Heart left ventricle (tissue), 16 donors: ENCODE results near the gene PLAGL2. TPM values are rescaled to one million over a fixed set of nuclear protein-coding genes. Genes with fewer than 3 reads are reported as not detected.

Experiments
- ATAC-seq, 4 donors: fragments of 200-7000 bp; cut with Tn5 transposase; one replicate each; pipeline ENCODE4 v1.9.1; 2020 to 2022; ENCODE audit warnings: moderate library complexity in 4 of 4, mild to moderate bottlenecking in 3 of 4, moderate number of reproducible peaks in 1 of 4
- DNase-seq, 5 donors: peaks; one replicate each; pipeline ENCODE4 v3.0.0-alpha.2; 2020
- H3K27ac ChIP-seq, 12 donors: fragments of 200-600 bp; sonication (generic) in 4 of 12; one replicate each; pipeline versions ENCODE4 v1.5.0 to v1.8.0; 2016 to 2022; ENCODE audit warnings: mild to moderate bottlenecking in 2 of 12
- H3K27me3 ChIP-seq, 9 donors: fragments of 200-600 bp; sonication (generic) in 2 of 9; one replicate each; pipeline versions ENCODE4 v1.5.1 to v1.8.0; 2016 to 2022; ENCODE audit warnings: mild to moderate bottlenecking in 3 of 9
- H3K36me3 ChIP-seq, 9 donors: fragments of 200-600 bp; sonication (generic) in 2 of 9; one replicate each; pipeline versions ENCODE4 v1.5.0 to v1.8.0; 2018 to 2022; ENCODE audit warnings: mild to moderate bottlenecking in 2 of 9
- H3K4me1 ChIP-seq, 12 donors: fragments of 200-600 bp; sonication (generic) in 4 of 12; one replicate each; pipeline versions ENCODE4 v1.5.0 to v1.8.0; 2016 to 2022; ENCODE audit warnings: mild to moderate bottlenecking in 3 of 12
- H3K4me3 ChIP-seq, 12 donors: fragments of 200-600 bp; sonication (generic) in 4 of 12; one replicate each; pipeline versions ENCODE4 v1.5.0 to v1.8.0; 2017 to 2022; ENCODE audit warnings: mild to moderate bottlenecking in 9 of 12, moderate library complexity in 4 of 12
- H3K9me3 ChIP-seq, 12 donors: fragments of 200-600 bp; sonication (generic) in 4 of 12; one replicate each; pipeline versions ENCODE4 v1.5.0 to v1.8.0; 2016 to 2022; ENCODE audit warnings: mild to moderate bottlenecking in 1 of 12
- CTCF ChIP-seq, 12 donors: fragments of 200-600 bp; sonication (generic) in 4 of 12; IDR thresholded peaks; one replicate each; pipeline versions ENCODE4 v1.5.0 to v1.8.0; 2018 to 2022; ENCODE audit warnings: antibody characterized with exemption in 12 of 12, mild to moderate bottlenecking in 5 of 12
- POLR2A ChIP-seq, 2 donors: fragments of 450-650 bp; IDR thresholded peaks; one replicate each; pipeline ENCODE4 v1.6.1; 2017; ENCODE audit warnings: antibody characterized with exemption in 2 of 2, mild to moderate bottlenecking in 2 of 2, moderate library complexity in 2 of 2
- WGBS, 4 donors: extraction: QIAGEN DNeasy Blood & Tissue Kit in 2 of 4; methylation state at CpG; one replicate each; pipeline versions ENCODE4 v1.1.5 to v1.1.7; 2013 to 2018; 5-methylcytosine and 5-hydroxymethylcytosine counted together
- intact Hi-C, 10 donors: fragments of 100-400 bp; cut with DNase I; formaldehyde crosslinking; loops; one replicate each; pipeline versions ENCODE4 v1.11.1 to v1.14.2; 2022
- polyA plus RNA-seq, 2 donors: library from polyadenylated mRNA; stranded (reverse); fragments of 200-250 nt; gene quantifications; one replicate each; pipeline ENCODE4 v1.2.3, GENCODE V29; 2013
- total RNA-seq, 9 donors: library from RNA; depleted of rRNA in 2 of 9; stranded (reverse); fragments of >200 nt in 2 of 9; fragmentation: NEBNext Ultra II Directional in 3 of 9; extraction: Animal tissue kit (Norgen Biotek cat#: 25700) in 3 of 9; gene quantifications; one replicate each; pipeline versions ENCODE4 v1.1.0 to v1.2.4, GENCODE V29; 2016 to 2023
- donor health status: ischemic (EF 13 %, LVEDD 7.1; RV severe dilation, severe dysfunction).
- donor health status: healthy with polysubstance abuse.
- donor health status: DM: no; HTN: yes; CAD: no.
- donor health status: DM: no; HTN: no; CAD: no.
- donor health status: ischemic (EF 25% LVEDD 6.9; RV normal size, moderate dysfunction).
- donor health status: ischemic (EF 25% LVEDD 5.7; RV mildly dilated, moderate dysfunction).
- donor health status: healthy.
- donor health status: DM: yes; HTN: yes; CAD: no.
- donor health status: ischemic (EF 35%, LVEDD 5.7; RV mildly dilated, moderate dysfunction).
- donor health status: nonischemic (EF 11% LVEDD 7.7; RV severe dilation, severe dysfunction).
- donor health status: DM: yes; HTN: yes; CAD: no.
- donor health status: PGD.
- donor health status: ischemic (EF 29% LVEDD 5.4; RV normal size, mild dysfunction).
- donor health status: nonischemic (EF 23%, LVEDD 6.1; RV moderate dilation, normal function).

PLAGL2 gene
- total and polyA plus RNA-seq, 11 donors, result 4.0 to 9.9 (median 6.3) TPM

DNA sequence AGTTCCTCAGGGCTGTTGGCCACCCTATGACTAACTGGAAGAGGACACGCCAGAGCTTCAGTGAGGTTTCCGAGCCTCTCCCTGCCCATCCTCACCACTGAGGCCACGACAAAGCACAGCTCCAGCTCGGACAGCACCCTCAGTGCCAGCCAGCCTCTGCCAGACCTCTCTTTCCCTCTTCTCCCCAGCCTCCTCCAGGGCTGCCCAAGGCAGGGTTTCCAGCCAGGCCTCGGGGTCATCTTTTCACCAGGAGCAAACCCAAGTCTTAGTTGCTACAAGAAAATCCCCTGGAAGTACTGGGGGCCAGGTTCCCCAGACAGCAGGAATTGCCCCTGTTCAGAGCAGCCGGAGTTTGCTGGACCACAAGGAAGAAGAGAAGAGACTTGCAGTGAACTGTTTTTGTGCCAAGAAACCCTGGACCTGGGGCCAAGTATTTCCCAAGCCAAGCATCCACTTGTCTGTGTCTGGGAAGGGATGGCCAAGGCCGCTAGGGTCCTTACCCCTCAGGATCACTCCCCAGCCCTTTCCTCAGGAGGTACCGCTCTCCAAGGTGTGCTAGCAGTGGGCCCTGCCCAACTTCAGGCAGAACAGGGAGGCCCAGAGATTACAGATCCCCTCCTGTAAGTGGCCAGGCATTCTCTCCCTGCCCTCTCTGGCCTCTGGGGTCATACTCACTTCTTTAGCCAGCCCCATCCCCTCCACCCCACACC is 41.6 kb downstream of the PLAGL2 start:
- Histone ChIP-seq H3K9me3 (no peaks in the 10 kb centered on the region), H3K4me3 (no peak overlapping the region), H3K27ac (peak overlapping the region in 3 of 12 donors; percentile 3 to 24 (median 15)), H3K4me1 (peaks cover 0 to 13% (median 2%) of the 10 kb centered on the region in 12 donors), H3K36me3 (peaks cover 0 to 66% (median 58%) of the 10 kb centered on the region in 9 donors), H3K27me3 (no peaks in the 10 kb centered on the region)
- WGBS, 4 donors, result 78 to 85% (median 81%) methylated on average over 7 to 8 of the region's 8 CpGs
- no peak for TF ChIP-seq POLR2A (IDR thresholded peaks at IDR 0.05)
- DNase-seq, result no peak
- peak in 3 of 4 donors; percentile 9 to 22 (median 19) for ATAC-seq
- intact Hi-C loops, result no loop called here

DNA sequence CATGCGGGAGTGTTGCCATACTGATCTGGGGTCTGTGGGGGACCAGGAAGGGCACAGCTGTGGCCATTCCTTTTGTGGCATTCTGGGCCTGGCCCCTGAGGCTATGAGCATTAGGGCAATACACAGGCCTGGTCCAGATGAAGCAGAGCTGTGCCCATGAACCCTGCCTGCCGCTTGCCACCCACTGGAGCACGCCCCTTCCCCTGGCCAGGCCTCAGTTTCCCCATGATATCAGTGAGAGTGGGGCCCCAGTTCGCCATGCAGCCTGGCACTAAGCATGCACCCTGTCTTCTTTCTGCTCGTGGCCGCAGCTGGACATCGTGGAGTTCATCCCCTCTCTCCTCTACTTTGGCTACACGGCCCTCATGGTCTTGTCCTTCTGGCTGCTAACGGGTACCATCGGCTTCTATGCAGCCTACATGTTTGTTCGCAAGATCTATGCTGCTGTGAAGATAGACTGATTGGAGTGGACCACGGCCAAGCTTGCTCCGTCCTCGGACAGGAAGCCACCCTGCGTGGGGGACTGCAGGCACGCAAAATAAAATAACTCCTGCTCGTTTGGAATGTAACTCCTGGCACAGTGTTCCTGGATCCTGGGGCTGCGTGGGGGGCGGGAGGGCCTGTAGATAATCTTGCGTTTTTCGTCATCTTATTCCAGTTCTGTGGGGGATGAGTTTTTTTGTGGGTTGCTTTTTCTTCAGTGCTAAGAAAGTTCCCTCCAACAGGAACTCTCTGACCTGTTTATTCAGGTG is 42.4 kb downstream of the PLAGL2 start:
- 51 to 72% (median 64%) methylated on average over 21 of the region's 21 CpGs for WGBS, 4 donors
- DNase-seq, result no peak
- intact Hi-C loops, result no loop called here
- ATAC-seq, result peak; percentile 16 to 58 (median 31)
- Histone ChIP-seq H3K9me3 (no peaks in the 10 kb centered on the region), H3K4me3 (no peak overlapping the region), H3K36me3 (peaks cover 0 to 74% (median 66%) of the 10 kb centered on the region in 9 donors), H3K4me1 (peaks cover 0 to 13% (median 2%) of the 10 kb centered on the region in 12 donors), H3K27me3 (no peaks in the 10 kb centered on the region), H3K27ac (peak overlapping the region in 1 of 12 donors; percentile 15)
- TF ChIP-seq CTCF (IDR thresholded peaks at IDR 0.05), result no peak
- TF ChIP-seq POLR2A (IDR thresholded peaks at IDR 0.05), result no peak

DNA sequence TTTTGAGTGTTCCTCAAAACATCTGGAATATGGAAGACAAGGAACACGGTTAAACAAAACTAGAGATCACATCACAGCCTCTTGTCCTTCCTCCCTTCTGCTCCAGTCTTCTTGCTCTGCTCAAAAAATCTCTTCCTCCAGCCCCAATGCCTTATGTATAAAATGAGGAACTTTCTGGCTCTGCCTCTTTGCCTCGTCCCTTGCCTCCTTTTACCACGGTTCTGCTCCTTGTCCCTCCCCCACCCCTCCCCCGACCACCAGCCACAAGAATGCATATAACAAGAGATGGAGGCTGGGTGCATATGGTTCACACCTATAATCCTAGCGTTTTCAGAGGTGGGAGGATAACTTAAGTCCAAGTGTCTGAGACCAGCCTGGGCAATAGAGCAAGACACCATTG is 43.6 kb downstream of the PLAGL2 start:
- DNase-seq, result no peak
- Histone ChIP-seq H3K27ac (no peak overlapping the region), H3K27me3 (no peaks in the 10 kb centered on the region), H3K9me3 (no peaks in the 10 kb centered on the region), H3K4me1 (peaks cover 0 to 7% (median 0%) of the 10 kb centered on the region in 12 donors), H3K36me3 (peaks cover 0 to 86% (median 78%) of the 10 kb centered on the region in 9 donors), H3K4me3 (no peak overlapping the region)
- WGBS, 4 donors, result 72 to 84% (median 83%) methylated on average over 5 of the region's 5 CpGs
- TF ChIP-seq POLR2A (IDR thresholded peaks at IDR 0.05) (no peak), CTCF (IDR thresholded peaks at IDR 0.05) (no peak)
- intact Hi-C loops, result no loop called here
- ATAC-seq, result no peak

DNA sequence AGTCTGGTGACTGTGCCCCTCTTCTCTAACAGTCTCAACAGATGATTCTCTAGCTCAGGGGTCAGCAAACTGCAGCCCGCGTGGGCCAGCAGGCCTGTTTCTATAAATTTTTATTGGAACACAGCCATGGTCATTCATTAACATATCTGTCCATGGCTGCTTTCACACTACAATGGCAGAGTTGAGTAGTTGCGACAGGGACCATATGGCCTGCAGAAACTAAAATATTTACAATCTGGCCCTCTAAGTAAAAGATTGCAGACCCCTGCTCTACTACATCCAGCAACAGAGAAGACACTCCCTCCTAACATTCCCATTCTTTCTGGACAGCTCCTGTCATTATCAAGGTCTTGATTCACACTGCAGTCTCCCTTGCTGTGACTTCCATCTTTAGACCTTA is 45.2 kb downstream of the PLAGL2 start:
- TF ChIP-seq POLR2A (IDR thresholded peaks at IDR 0.05), result no peak
- no peak for TF ChIP-seq CTCF (IDR thresholded peaks at IDR 0.05)
- Histone ChIP-seq H3K27ac (no peak overlapping the region), H3K9me3 (no peaks in the 10 kb centered on the region), H3K4me1 (peaks cover 0 to 7% (median 0%) of the 10 kb centered on the region in 12 donors), H3K27me3 (no peaks in the 10 kb centered on the region), H3K36me3 (peaks cover 3 to 98% (median 93%) of the 10 kb centered on the region in 9 donors), H3K4me3 (no peak overlapping the region)
- 34 to 71% (median 47%) methylated on average over 3 of the region's 3 CpGs for WGBS, 4 donors
- intact Hi-C loops, result no loop called here
- DNase-seq, result no peak
- ATAC-seq, result no peak
